Left renal pelvis (tissue), 4 donors: Measurements from ENCODE around the gene CNPY3. TPM values are rescaled to one million over a fixed set of nuclear protein-coding genes. Genes with fewer than 3 reads are reported as not detected.
"Not testable (repeated sequence)": the region's sequence is repeated elsewhere in the genome, so short reads cannot be mapped to it uniquely, and the experiment has no call there.

Experiments used
- DNase-seq, 4 donors: peaks; one replicate each; pipeline ENCODE4 v3.0.0-alpha.2; 2013; ENCODE audit warnings: low read depth in 4 of 4, low spot score in 3 of 4
- polyA plus RNA-seq, 4 donors: library from polyadenylated mRNA; unstranded; fragments of 120-200 nt; gene quantifications; one replicate each; pipeline ENCODE4 v1.2.1, GENCODE V29; 2013; ENCODE audit not compliant: insufficient read length in 4 of 4

The CNPY3 gene
- polyA plus RNA-seq, 4 donors, result 52.3 to 64.9 (median 59.1) TPM

DNA sequence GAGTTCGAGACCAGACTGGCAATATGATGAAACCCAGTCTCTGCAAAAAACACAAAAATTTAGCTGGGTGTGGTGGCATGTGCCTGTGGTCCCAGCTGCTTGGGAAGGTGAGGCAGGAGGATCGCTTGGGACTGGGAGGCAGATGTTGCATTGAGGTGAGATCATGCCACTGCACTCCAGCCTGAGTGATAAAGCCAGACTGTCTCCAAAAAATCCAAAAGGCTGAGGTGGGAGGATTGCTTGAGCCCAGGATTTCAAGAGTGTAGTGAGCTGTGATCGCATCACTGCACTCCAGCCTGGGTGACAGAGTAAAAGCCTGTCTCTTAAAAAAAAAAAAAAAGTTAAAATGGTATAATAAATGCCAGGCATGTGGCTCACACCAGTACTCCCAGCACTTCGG, 14.7 kb upstream of the CNPY3 start:
- no peak for DNase-seq

GRCh38 chr6:42915732-42916131, 13.5 kb upstream of the CNPY3 start, which contains the start of gene PTCRA:
Gene PTCRA (plus strand): TSS chr6:42916053. CDS start chr6:42916070, 17 bp downstream.
- no peak for DNase-seq

- DNase-seq, result no peak
Observed at GRCh38 chr6:42916288-42916687, 13.0 kb upstream of the CNPY3 start.

DNA sequence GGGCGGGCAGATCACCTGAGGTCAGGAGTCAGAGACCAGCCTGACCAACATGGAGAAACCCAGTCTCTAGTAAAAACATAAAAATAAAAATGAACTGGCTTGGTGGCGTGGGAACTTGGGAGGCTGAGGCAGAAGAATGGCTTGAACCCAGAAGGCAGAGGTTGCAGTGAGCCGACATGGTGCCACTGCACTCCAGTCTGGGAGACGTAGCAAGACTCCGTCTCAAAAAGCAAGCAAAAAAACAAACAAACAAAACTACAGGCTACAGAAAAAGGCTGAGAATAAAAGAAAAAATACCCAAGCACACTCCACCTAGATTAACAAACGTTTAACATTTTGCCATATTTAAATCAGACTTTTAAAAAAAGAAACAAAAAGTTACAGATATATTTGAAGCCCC, 7.5 kb upstream of the CNPY3 start:
- no peak for DNase-seq

- DNase-seq, result no peak
Observed at GRCh38 chr6:42923666-42924065, 5.6 kb upstream of the CNPY3 start.

DNA sequence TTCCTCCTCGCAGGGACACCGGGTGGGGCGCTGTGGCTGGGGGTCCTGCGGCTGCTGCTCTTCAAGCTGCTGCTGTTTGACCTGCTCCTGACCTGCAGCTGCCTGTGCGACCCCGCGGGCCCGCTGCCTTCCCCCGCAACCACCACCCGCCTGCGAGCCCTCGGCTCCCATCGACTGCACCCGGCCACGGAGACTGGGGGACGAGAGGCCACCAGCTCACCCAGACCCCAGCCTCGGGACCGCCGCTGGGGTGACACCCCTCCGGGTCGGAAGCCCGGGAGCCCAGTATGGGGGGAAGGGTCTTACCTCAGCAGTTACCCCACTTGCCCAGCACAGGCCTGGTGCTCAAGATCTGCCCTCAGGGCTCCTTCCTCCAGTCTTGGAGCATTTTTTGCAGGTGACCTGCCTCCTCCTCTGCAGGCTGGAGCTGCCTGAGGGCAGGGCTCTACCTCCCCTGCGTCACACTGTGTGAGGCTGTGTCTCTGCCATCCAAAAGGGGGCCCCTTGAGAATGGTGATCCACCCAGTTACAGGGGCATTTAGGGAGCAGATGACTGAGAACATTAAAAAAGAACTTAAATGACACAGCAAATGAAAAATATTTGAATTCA, 3.9 kb upstream of the CNPY3 start:
- no peak for DNase-seq

DNA sequence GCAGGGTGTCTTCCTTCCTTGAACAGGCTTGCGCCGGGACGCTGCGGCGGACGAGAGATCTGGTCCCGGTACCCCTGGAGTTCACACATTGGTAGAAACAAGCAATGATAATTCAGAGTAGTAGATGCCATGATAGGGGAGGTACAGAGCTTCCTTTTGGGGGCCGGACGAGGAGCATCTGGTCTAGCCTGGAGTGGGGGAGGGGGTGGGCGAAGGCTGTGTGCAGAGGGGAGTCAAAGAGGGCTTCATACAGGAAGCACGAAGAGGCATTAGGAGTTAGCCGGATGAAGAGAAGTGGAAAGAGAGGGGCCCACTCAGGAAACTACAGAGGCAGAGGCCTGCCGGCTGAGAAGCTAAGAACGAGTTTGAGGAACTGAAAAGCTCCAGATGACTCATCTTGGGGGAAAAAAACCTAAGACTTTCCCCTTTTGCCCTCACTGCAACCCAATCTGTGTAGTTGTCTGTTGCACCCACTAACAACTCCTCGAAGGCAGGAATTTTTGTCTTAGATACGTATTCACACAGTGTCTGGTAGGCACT, 611 bp downstream of the CNPY3 start:
- peak in 2 of 4 donors; percentile 47 to 53 for DNase-seq

DNA sequence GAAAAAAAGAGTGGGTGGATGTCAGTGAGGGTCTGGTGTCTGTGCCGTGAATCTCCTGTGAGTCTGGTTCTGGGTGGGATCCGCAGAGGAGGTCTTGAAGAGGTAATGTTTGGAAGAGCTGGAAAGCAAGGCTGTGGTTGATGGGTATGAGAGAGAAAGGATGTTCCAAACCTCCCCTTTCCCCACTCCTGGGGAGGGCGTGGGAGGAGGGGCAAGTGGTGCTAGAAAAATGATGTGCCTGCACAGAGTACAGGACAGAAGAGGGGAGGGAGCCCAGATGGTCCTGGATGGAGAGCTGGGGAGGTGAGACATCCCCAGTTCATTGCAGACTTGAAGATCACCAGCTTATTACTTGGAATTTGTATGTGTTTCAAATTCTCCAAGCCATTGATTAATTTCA, 3.1 kb downstream of the CNPY3 start:
- no peak for DNase-seq

DNA sequence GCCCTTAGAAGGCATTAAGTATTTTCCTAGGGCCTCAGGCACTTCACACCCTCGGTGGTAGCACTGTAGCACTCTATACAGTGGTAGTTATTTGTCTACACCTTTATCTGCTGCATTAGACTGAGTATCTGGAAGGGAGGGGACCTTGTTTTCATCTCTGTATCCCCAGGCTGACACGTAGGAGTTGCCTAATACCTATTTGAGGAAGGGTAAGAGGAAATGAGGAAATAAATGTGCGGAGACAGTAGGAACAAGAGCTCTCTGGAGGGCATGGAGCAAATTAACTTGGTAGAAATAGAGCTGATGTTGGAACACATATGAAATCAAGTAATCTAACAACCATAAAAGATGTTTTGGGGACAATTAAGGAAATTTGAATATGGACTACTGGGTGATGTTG, 3.9 kb downstream of the CNPY3 start:
- no peak for DNase-seq

DNA sequence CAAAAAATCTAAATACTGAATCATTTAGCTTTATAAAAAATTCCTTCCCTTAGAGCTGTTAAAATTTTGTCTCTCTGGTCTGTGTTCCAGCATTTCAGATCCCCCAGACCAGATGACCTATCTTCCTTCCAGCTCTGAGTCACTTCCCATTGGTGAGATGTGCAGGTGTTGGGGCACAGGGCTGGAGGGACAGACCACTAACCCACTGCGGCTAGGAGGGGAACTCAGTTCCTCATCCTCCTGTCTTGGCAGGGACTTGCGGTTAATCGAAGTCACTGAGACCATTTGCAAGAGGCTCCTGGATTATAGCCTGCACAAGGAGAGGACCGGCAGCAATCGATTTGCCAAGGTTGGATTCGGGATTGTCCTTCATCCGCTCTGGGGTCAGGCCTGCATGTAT, 6.0 kb downstream of the CNPY3 start:
- no peak for DNase-seq

GRCh38 chr6:42936398-42936797, 7.1 kb downstream of the CNPY3 start:
- DNase-seq, result no peak

GRCh38 chr6:42937548-42938427, 8.5 kb downstream of the CNPY3 start:
- DNase-seq, result no peak

DNA sequence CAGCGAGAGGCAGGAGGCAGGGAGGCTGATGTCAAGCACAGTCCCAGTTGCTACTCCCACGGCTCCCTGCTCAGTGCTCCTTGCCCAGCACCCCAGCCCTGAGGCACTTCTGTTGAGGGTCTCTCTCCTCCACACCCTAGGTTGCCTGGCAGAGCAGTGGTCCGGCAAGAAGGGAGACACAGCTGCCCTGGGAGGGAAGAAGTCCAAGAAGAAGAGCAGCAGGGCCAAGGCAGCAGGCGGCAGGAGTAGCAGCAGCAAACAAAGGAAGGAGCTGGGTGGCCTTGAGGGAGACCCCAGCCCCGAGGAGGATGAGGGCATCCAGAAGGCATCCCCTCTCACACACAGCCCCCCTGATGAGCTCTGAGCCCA, 9.1 kb downstream of the CNPY3 start:
- DNase-seq, result no peak

DNA sequence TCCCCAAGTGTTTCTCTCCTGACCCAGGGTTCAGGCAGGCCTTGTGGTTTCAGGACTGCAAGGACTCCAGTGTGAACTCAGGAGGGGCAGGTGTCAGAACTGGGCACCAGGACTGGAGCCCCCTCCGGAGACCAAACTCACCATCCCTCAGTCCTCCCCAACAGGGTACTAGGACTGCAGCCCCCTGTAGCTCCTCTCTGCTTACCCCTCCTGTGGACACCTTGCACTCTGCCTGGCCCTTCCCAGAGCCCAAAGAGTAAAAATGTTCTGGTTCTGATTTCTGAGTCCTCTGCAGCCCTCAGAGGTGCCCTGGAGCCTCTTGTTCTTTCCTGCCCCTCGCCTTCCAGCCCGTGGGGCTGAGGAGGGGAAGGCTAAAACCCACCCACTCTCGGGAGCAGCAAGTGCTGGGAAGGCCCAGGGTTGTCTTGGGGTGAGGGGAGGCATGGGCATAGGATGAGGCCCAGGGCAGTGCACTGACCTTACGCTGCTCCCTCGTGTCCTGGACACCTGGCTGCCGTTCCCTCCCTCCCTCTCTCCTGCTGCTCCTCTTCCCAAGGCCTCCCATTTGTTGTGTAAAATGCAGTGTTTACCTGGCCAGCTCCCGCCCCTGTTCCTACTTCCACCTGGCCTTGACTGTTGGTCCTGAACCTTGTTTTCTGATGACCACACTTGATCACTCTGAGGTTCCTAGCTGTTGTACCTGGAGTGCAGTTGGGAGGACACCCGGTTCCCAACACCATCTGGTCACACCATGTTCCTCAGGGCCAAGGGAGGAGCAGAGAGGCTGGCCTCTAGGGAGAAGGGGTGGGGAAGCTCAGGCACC, 9.9 kb downstream of the CNPY3 start:
- no peak for DNase-seq

- DNase-seq, result no peak
Observed at GRCh38 chr6:42939810-42940167, 10.5 kb downstream of the CNPY3 start.

- no peak for DNase-seq
Observed at GRCh38 chr6:42940493-42941045, 11.3 kb downstream of the CNPY3 start.

DNA sequence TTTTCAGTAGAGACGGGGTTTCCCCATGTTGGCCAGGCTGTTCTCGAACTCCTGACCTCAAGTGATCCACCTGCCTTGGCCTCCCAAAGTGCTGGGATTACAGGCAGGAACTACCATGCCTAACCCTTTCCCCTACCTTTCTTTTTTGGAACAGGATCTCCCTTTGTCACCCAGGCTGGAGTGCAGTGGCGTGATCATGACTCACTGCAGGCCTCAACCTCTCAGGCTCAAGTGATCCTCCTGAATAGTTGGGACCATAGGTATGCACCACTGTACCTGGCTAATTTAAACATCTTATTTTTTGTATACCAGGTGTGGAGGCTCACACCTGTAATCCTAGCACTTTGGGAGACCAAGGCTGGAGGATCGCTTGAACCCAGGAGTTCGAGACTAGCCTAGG, 12.1 kb downstream of the CNPY3 start:
- DNase-seq, result not testable (repeated sequence)

DNA sequence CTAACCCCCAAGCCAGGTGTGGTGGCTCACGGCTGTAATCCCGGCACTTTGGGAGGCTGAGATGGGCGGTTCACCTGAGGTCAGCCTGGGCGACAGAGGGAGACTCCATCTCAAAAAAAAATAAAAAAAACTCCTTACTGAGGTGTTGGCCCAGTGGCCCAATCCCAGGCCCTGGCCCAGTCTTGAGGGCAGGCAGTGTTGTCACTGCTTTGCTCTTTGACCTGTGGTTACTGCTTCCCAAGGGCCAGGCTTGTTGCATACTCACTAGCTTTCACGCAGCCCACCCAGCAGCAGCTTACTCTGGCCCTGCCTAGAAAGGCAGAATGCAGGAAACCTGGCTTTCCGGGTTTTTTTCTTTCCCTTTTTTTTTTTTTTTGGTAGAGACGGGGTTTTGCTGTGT, 13.2 kb downstream of the CNPY3 start:
- no peak for DNase-seq

DNA sequence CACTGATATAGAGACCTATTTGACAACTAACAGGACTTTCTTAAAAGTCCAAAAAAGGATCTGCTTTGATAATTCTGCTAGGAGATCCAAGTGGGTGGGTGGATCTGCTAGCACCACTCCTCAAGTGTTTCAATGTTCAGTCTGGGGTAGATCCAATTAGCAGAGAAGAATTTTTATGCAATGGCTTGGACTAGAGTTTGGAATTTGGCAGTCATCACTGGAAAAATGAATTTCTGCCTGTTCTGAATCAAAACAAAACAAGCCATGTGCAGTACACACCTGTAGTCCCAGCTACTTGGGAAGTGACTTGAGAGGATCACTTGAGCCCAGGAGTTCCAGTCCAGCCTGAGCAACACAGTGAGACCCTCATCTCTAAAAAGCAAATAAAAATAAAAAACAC, 18.7 kb downstream of the CNPY3 start:
- no peak for DNase-seq

DNA sequence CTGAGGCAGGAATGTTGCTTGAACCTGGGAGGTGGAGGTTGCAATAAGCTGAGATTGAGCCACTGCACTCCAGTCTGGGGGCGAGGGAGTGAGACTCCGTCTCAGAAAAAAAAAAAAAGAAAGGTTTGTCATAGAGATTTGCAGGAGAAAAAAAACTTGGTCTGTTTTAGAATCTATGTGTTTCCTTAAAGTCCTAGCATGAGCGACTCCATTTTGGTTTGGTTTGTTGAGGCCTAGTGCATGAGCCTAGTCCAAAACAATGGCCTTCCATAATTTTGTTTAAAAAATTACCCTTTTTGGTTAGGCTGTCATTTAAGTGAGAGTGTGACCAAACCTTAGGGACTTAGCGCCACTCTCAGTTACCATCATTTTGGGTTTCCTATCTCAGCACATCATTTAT, 23.1 kb downstream of the CNPY3 start:
- DNase-seq, result no peak

DNA sequence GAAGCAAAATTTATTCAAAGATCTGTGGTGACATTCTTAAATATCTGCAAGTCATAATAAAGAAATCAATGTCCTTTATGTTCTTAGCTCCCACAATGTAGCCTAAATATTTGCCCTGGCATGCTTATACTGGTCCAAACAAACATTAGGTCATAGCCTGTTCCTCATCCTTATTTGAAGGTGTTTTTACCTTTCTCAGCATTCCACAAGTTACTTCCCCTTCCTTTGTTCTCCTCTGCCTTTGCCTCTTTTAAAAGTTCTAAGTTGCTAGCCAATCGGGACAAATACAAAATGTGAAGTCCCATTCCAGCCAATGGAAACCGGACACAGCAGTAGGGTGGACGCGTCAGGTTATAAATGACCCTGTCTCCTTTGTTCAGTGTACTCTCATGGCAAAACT, 25.1 kb downstream of the CNPY3 start:
- not testable (repeated sequence) for DNase-seq
